Suprapubic skin (tissue), 3 donors: ENCODE measurements around the gene SEMA4G.

Experiments
- EP300 ChIP-seq: sonication (generic); formaldehyde crosslinking; IDR thresholded peaks from one replicate; pipeline ENCODE4 v1.6.1; 2017; ENCODE audit warnings: antibody characterized with exemption
- POLR2A ChIP-seq, 2 donors: fragments of 450-650 bp; IDR thresholded peaks; one replicate each; pipeline ENCODE4 v1.6.1; 2017; ENCODE audit warnings: antibody characterized with exemption in 2 of 2, mild to moderate bottlenecking in 2 of 2, moderate library complexity in 2 of 2
- TF ChIP-seq, protein P1 (sequence below), 2 donors: fragments of 200-600 bp in 1 of 2; fragments of 450-650 bp in 1 of 2; sonication (generic) in 1 of 2; IDR thresholded peaks; one replicate each; pipeline ENCODE4 v1.5.1; 2016 to 2019; ENCODE audit warnings: antibody characterized with exemption in 2 of 2, mild to moderate bottlenecking in 1 of 2, moderate library complexity in 1 of 2

DNA sequence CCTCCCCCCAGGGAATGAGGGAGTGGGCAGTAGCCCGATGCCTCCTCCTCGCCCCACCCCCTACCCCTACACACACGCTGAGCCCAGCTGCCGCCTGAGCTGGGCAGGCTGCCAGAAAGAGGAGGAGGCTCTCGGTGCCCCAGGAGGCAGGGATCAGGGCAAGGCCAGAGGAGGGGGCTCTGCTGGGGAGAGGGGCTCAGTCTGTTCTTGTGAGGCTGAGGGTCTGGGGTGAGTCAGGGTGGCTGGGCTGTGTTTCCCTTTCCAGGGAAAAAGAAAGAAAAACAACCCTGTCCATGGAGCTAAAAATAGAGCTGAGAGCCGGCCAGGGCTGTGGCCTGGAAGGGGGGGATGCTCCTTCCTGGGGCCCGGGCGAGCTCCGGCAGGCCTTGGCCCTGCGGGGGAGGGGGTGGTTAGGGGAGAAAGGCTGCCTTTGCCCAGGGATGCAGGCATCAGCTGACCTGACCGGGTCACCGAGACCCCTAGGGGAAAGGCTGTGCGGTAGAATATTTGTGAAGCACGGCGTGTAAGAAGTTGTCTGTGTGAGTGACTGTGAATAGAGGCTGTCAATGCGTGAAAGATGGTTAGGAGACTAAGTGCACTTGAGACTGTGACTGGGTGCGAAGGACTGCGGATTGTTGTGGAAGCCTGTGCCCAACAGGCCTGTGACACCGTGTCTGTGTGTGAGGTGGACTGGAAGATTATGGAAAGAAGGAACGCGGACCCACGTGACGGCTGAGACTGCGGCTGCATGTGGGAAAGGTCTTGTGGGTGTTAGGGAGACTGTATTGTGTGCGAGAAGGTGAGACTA, 29.1 kb downstream of the SEMA4G start:
- TF ChIP-seq, protein P1, sequence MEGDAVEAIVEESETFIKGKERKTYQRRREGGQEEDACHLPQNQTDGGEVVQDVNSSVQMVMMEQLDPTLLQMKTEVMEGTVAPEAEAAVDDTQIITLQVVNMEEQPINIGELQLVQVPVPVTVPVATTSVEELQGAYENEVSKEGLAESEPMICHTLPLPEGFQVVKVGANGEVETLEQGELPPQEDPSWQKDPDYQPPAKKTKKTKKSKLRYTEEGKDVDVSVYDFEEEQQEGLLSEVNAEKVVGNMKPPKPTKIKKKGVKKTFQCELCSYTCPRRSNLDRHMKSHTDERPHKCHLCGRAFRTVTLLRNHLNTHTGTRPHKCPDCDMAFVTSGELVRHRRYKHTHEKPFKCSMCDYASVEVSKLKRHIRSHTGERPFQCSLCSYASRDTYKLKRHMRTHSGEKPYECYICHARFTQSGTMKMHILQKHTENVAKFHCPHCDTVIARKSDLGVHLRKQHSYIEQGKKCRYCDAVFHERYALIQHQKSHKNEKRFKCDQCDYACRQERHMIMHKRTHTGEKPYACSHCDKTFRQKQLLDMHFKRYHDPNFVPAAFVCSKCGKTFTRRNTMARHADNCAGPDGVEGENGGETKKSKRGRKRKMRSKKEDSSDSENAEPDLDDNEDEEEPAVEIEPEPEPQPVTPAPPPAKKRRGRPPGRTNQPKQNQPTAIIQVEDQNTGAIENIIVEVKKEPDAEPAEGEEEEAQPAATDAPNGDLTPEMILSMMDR (IDR thresholded peaks at IDR 0.05) = no peak
- TF ChIP-seq POLR2A (IDR thresholded peaks at IDR 0.05) (no peak), EP300 (no peak)
